ENCODE data around the gene LTC4S.
A peak's percentile ranks its signal among the peaks of the same experiment; 100 is the strongest.
"Not testable (repeated sequence)": the region's sequence is repeated elsewhere in the genome, so short reads cannot be mapped to it uniquely, and the experiment has no call there.

The LTC4S gene

GRCh38 chr5:179827680-179828079 is 33.9 kb downstream of the LTC4S start:
- no peak for FAIRE-seq

DNA sequence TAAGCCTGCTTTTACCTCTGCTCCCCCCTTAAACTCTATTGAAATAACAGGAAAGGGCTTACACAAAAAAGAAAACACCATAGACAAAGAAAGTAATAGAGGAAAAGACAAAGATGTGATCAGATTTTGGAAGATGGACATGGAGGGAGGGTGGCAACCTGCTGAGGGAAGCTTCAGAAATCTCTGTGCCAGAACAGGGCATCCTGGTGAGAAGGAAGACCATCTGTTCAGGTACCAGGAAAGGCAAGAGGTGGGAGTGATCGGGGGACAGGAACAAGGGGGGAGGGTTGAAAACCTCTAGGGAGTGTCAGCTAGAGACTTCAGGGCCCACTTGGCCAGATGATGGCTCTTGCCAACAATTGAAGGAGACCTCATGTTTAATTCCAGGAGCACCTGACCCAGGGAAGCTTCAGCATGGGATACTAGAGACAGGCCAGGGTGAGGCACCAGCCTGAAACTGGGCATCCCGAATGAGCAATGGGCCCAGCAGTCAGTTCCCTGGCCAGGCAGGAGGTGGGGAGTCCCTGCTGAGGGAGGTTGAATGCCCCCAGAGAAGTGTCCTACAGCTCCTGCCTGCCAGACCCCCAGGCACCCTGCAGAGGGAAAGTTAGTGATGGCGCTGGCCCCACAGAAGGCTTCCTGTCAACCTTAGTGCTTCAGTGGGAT is 35.1 kb downstream of the LTC4S start:
- no peak for FAIRE-seq

DNA sequence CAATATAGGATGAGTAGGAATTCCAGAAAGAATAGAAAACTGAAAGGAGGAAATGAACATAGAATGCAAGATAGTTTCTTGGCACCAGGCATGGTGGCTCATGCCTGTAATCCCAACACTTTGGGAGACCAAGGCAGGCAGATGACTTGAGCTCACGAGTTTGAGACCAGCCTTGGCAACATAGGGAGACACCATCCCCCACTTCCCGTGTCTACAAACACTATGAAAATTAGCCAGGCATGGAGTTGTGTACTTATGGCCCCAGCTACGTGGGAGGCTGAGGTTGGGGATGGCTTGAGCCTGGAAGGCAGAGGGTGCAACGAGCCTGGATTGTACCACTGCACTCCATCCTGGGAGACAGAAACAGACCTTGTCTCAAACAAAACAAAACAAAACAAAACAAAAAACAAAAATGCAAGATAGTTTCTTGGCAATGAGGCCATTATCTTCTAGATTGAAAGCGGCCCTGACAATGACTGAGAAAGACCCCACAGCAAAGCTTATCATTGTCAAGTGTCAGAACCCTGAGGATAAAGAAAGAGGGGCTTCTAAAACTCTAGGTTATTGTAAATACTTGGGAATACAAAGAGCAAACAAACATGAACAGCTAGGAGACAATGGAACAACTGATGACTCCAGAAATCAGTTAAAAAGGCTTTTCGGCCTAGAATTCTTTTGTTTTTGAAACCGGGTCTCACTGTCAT is 36.1 kb downstream of the LTC4S start:
- FAIRE-seq, result no peak

GRCh38 chr5:179830818-179831468 is 37.2 kb downstream of the LTC4S start:
- FAIRE-seq, result no peak

DNA sequence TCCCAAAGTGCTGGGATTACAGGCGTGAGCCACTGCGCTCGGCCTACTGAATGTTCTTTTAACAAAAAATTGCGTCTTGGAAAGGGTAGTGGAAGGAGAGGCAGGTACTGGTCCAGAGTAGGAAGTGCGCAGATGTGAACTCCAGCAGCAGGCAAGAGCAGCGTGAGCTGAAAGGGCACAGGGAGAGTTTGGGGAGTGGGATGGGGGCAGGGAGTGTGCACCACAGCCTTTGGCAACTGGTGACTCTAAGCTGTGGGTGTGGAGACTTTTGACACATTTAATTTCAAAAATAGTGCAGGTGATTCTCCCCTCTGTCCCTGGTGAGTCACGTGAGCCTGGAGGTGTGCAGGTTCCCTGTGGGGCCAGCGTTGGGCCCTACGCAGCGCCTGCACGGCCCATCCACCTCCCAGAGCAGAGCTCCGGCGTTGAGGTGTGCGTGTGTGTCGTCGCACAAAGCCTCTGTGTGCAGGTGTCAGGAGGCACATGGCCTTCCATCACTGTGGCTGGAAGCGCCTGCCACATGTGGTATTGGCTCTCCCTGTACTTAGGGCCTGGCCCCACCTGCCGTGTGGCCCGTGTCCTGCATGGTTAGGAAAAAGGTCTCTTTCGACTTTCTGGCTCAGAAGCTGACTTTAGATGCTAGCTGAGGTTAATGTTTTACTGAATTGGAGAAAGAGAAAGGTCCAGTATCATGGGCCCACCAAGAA is 38.4 kb downstream of the LTC4S start:
- FAIRE-seq, result no peak

- no peak for FAIRE-seq
Measured at GRCh38 chr5:179833056-179833708, 39.4 kb downstream of the LTC4S start.

DNA sequence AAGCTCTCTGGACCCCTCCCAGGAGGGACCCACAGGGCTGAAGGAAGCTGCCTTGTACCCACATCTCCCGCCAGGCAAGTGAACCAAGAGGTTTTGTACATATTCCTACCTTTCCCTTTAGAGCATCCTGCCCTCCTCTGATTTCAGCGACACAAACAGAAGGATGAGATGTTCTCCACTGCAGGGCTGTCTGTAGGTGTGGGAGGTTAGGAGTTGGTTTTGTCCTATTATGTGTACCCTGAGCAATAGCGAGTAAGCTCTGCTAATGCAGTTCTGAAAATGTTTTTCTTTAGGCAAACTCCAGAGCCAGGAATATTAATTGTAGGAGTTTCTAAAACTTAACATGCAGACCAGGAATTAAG is 39.9 kb downstream of the LTC4S start:
- FAIRE-seq, result no peak

DNA sequence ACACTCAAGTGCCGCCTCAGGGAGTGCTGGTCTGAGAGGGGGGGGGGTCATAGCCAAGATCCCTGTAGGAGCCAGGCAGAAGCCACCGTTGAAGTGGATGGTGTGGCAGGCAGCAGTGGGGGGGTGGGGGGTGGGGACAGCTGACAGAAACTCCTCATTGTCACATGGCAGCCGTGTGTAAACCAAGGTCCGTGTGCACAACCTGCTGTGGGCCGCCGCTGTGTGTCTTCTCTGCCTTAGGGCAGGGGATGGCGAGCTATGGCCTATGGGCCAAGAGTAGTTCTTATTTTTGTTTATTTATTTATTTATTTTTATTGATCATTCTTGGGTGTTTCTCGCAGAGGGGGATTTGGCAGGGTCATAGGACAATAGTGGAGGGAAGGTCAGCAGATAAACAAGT is 40.3 kb downstream of the LTC4S start:
- FAIRE-seq, result no peak

DNA sequence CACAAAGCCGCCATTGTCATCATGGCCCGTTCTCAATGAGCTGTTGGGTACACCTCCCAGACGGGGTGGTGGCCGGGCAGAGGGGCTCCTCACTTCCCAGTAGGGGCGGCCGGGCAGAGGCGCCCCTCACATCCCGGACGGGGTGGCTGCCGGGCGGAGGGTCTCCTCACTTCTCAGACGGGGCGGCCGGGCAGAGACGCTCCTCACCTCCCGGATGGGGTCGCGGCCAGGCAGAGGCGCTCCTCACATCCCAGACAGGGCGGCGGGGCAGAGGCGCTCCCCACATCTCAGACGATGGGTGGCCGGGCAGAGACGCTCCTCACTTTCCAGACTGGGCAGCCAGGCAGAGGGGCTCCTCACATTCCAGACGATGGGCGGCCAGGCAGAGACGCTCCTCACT is 41.1 kb downstream of the LTC4S start:
- not testable (repeated sequence) for FAIRE-seq

DNA sequence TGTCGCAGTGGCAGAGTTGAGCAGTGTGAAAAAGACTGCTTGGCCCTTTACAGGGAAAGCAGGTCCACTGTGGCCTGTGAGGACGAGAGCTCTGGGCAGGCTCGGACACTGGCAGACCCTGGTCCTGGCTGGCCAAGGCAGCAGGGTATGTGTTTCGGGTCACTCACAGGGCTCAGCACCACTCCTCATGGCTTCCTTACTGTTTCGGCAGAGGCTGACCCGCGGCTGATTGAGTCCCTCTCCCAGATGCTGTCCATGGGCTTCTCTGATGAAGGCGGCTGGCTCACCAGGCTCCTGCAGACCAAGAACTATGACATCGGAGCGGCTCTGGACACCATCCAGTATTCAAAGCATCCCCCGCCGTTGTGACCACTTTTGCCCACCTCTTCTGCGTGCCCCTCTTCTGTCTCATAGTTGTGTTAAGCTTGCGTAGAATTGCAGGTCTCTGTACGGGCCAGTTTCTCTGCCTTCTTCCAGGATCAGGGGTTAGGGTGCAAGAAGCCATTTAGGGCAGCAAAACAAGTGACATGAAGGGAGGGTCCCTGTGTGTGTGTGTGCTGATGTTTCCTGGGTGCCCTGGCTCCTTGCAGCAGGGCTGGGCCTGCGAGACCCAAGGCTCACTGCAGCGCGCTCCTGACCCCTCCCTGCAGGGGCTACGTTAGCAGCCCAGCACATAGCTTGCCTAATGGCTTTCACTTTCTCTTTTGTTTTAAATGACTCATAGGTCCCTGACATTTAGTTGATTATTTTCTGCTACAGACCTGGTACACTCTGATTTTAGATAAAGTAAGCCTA is 42.6 kb downstream of the LTC4S start:
- peak; percentile 87 for FAIRE-seq

DNA sequence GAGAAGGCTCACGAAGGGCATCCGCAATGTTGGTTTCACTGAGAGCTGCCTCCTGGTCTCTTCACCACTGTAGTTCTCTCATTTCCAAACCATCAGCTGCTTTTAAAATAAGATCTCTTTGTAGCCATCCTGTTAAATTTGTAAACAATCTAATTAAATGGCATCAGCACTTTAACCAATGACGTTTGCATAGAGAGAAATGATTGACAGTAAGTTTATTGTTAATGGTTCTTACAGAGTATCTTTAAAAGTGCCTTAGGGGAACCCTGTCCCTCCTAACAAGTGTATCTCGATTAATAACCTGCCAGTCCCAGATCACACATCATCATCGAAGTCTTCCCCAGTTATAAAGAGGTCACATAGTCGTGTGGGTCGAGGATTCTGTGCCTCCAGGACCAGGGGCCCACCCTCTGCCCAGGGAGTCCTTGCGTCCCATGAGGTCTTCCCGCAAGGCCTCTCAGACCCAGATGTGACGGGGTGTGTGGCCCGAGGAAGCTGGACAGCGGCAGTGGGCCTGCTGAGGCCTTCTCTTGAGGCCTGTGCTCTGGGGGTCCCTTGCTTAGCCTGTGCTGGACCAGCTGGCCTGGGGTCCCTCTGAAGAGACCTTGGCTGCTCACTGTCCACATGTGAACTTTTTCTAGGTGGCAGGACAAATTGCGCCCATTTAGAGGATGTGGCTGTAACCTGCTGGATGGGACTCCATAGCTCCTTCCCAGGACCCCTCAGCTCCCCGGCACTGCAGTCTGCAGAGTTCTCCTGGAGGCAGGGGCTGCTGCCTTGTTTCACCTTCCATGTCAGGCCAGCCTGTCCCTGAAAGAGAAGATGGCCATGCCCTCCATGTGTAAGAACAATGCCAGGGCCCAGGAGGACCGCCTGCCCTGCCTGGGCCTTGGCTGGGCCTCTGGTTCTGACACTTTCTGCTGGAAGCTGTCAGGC is 43.6 kb downstream of the LTC4S start:
- FAIRE-seq, result no peak

DNA sequence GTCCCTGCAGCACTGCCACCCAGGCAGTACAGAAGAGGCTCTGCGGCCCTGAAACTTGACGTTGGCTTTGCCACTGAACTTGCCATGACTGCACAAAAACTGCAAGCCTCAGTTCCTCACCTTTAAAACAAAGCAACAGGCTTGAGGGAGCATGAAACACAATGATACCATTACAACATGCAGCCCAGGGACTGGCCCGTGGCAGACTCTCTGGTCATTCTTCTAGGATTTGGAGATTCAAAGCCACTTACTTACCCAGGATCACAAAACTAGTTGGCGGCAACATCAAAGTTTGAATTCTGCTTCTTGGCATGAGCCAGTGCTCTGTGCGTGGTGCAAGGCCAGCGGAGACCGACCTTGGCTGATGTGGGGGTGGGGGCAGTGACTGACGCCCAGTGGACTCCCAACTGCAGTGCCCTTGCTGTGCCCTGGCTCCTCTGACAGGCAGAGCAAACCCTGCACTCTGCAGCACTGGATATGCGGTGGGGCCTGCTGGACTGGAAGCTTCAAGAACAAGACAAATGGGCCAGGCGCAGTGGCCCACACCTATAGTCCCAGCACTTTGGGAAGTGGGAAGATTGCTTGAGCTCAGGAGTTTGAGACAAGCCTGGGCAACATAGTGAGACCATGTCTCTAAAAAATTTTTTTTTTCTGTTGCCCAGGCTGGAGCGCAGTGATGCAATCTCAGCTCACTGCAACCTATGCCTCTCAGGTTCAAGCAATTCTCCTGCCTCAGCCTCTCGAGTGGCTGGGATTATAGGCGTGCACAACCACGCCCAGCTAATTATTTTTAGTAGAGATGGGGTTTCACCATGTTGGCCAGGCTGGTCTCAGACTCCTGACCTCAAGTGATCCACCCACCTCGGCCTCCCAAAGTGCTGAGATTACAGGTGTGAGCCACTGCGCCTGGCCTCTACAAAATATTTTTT is 45.8 kb downstream of the LTC4S start:
- FAIRE-seq, result no peak

DNA sequence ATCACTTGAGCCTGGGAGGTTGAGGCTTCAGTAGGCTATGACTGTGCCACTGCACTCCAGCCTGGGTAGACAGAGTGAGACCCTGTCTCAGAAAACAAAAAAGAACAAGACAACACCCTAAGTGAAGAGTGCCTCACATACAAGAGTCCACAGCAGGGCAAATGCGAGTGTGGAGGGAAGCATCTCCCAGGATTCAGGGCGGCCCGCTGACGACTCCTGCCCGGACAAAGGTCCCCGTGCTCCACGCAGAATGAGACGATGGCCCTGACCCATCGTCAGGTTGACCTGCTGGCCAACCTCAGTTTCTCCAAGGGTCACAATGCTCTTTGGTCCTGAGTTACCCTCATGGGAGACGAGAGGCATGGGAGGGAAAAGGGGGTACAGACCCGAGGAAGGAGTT is 46.5 kb downstream of the LTC4S start:
- FAIRE-seq, result no peak

DNA sequence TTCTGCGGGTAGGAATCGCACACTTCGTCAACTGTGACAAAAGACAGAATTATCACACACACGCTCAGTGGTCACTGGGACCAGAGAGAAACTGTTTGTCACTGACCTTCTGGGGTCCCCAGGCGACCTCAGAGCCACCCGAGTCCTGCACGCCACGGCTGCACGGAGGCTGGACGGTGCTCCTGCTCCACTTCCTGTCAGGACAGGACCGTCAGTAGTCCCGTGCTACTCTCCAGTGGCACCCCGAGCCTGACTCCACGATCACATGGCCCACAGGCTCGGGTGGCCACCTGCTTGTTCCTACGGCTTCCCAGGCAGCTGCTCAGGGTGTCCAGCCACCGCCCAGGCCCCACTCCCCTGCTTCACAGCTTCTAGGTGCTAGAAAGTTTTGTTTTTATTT is 47.0 kb downstream of the LTC4S start:
- FAIRE-seq, result no peak

GRCh38 chr5:179841621-179842020 is 47.8 kb downstream of the LTC4S start:
- FAIRE-seq, result no peak
